Measurements from ENCODE around the gene SEMA3A. TPM values are rescaled to one million over a fixed set of nuclear protein-coding genes. Genes with fewer than 3 reads are reported as not detected.

SEMA3A gene
- total and polyA plus RNA-seq, 4 donors: 0.13 to 0.56 (median 0.20) TPM

DNA sequence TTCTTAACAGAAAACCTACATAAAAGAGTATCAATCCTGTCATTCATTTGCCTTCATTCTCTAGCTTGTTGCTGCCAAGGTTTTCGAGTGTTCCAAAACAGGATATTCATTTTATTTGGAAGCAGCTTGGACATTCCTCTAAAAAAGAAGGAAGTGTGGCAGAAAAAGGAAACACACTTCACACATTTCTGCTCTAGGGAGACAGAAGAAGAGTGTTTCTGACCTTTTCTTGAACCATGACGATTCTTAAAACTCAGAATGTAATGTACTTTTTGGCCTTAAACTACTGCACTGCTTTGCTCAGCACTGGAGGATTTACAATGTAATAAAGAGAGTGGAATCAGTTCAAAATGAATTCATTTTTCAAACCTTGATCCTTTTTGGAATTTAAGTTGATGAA, 81.3 kb downstream of the SEMA3A start:
- no peak overlapping the region for H3K4me3 ChIP-seq (ENCODE audit: low read depth in 1 of 3, low read length in 3 of 3)
- H3K36me3 ChIP-seq (ENCODE audit: control insufficient read depth in 4 of 4, insufficient read depth in 3 of 4, low read depth in 1 of 4, low read length in 3 of 4): no peaks in the 10 kb centered on the region
- H3K9ac ChIP-seq (ENCODE audit: low read depth in 1 of 2, low read length in 2 of 2): no peak overlapping the region
- no peak overlapping the region for H3K27ac ChIP-seq (ENCODE audit: low read depth in 1 of 2, low read length in 2 of 2)
- H3K27me3 ChIP-seq (ENCODE audit: control insufficient read depth in 4 of 4, insufficient read depth in 4 of 4, low read length in 3 of 4): no peaks in the 10 kb centered on the region
- 43% methylated on average over 2 of the region's 2 CpGs for WGBS
- H3K9me3 ChIP-seq (ENCODE audit: control insufficient read depth in 4 of 4, low read length in 3 of 4): no peaks in the 10 kb centered on the region
- H3K4me1 ChIP-seq (ENCODE audit: control insufficient read depth in 4 of 4, insufficient read depth in 4 of 4, low read length in 3 of 4): peaks cover 0 to 2% (median 0%) of the 10 kb centered on the region in 4 donors
- TF ChIP-seq, protein P1, sequence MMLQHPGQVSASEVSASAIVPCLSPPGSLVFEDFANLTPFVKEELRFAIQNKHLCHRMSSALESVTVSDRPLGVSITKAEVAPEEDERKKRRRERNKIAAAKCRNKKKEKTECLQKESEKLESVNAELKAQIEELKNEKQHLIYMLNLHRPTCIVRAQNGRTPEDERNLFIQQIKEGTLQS (IDR thresholded peaks at IDR 0.05): no peak
- TF ChIP-seq, protein P2, sequence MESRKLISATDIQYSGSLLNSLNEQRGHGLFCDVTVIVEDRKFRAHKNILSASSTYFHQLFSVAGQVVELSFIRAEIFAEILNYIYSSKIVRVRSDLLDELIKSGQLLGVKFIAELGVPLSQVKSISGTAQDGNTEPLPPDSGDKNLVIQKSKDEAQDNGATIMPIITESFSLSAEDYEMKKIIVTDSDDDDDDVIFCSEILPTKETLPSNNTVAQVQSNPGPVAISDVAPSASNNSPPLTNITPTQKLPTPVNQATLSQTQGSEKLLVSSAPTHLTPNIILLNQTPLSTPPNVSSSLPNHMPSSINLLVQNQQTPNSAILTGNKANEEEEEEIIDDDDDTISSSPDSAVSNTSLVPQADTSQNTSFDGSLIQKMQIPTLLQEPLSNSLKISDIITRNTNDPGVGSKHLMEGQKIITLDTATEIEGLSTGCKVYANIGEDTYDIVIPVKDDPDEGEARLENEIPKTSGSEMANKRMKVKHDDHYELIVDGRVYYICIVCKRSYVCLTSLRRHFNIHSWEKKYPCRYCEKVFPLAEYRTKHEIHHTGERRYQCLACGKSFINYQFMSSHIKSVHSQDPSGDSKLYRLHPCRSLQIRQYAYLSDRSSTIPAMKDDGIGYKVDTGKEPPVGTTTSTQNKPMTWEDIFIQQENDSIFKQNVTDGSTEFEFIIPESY (IDR thresholded peaks at IDR 0.05): no peak
- TF ChIP-seq RXRA (IDR thresholded peaks at IDR 0.05) (peak; percentile 8 to 28), TAF1 (conservative IDR thresholded peaks at IDR 0.05) (no peak), YY1 (IDR thresholded peaks at IDR 0.05) (no peak), FOXA2 (IDR thresholded peaks at IDR 0.05) (no peak), NR2F2 (IDR thresholded peaks at IDR 0.05) (peak; percentile 50), RAD21 (IDR thresholded peaks at IDR 0.05) (peak in 1 of 2 donors; percentile 22)
- DNase-seq (ENCODE audit: low spot score): no peak

DNA sequence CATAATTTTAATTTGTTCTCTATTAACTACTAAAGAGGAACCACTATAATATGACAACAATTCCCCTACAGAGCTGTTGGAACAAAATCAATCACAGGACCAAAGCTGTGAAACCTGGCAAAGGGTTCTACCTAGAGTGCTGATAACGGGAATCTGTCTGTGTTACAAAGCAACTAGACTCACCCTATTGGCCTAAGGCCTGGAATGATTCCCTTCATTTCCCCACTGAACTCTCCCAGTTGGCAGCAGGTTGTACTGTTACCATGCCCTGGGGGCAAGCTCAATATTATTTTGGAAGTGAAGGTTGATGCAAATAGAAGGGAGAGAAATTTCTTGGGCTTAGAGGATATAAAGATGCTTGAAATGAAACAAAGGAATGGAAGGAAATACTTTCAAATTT, 81.8 kb downstream of the SEMA3A start:
- WGBS: 41% methylated on average over 1 of the region's 1 CpG
- H3K4me1 ChIP-seq (ENCODE audit: control insufficient read depth in 4 of 4, insufficient read depth in 4 of 4, low read length in 3 of 4): peaks cover 0 to 2% (median 0%) of the 10 kb centered on the region in 4 donors
- TF ChIP-seq YY1 (IDR thresholded peaks at IDR 0.05) (no peak), FOXA2 (IDR thresholded peaks at IDR 0.05) (no peak), JUND (IDR thresholded peaks at IDR 0.05) (no peak), HNF4G (IDR thresholded peaks at IDR 0.05) (no peak), FOXA1 (IDR thresholded peaks at IDR 0.05) (no peak), SP1 (IDR thresholded peaks at IDR 0.05) (no peak), GABPA (IDR thresholded peaks at IDR 0.05 in 1 of 2, conservative IDR thresholded peaks at IDR 0.05 in 1 of 2) (no peak), HNF4A (conservative IDR thresholded peaks at IDR 0.05) (no peak), EGR1 (IDR thresholded peaks at IDR 0.05; ENCODE audit: low read depth in 2 of 2) (no peak), RXRA (IDR thresholded peaks at IDR 0.05) (no peak), TAF1 (conservative IDR thresholded peaks at IDR 0.05) (no peak), NR2F2 (IDR thresholded peaks at IDR 0.05) (no peak)
- TF ChIP-seq, protein P3, sequence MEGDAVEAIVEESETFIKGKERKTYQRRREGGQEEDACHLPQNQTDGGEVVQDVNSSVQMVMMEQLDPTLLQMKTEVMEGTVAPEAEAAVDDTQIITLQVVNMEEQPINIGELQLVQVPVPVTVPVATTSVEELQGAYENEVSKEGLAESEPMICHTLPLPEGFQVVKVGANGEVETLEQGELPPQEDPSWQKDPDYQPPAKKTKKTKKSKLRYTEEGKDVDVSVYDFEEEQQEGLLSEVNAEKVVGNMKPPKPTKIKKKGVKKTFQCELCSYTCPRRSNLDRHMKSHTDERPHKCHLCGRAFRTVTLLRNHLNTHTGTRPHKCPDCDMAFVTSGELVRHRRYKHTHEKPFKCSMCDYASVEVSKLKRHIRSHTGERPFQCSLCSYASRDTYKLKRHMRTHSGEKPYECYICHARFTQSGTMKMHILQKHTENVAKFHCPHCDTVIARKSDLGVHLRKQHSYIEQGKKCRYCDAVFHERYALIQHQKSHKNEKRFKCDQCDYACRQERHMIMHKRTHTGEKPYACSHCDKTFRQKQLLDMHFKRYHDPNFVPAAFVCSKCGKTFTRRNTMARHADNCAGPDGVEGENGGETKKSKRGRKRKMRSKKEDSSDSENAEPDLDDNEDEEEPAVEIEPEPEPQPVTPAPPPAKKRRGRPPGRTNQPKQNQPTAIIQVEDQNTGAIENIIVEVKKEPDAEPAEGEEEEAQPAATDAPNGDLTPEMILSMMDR (IDR thresholded peaks at IDR 0.05; ENCODE audit: low read depth, low read length, missing input control): no peak
- TF ChIP-seq, protein P1 (IDR thresholded peaks at IDR 0.05): no peak
- TF ChIP-seq, protein P2 (IDR thresholded peaks at IDR 0.05): no peak
- H3K9ac ChIP-seq (ENCODE audit: low read depth in 1 of 2, low read length in 2 of 2): no peak overlapping the region
- no peaks in the 10 kb centered on the region for H3K36me3 ChIP-seq (ENCODE audit: control insufficient read depth in 4 of 4, insufficient read depth in 3 of 4, low read depth in 1 of 4, low read length in 3 of 4)
- no peaks in the 10 kb centered on the region for H3K27me3 ChIP-seq (ENCODE audit: control insufficient read depth in 4 of 4, insufficient read depth in 4 of 4, low read length in 3 of 4)
- H3K27ac ChIP-seq (ENCODE audit: low read depth in 1 of 2, low read length in 2 of 2): no peak overlapping the region
- no peak for DNase-seq (ENCODE audit: low spot score)
- no peaks in the 10 kb centered on the region for H3K9me3 ChIP-seq (ENCODE audit: control insufficient read depth in 4 of 4, low read length in 3 of 4)
- no peak overlapping the region for H3K4me3 ChIP-seq (ENCODE audit: low read depth in 1 of 3, low read length in 3 of 3)

Data from liver (tissue), 9 donors.